ENCODE measurements around the gene BACE2.

The BACE2 gene

GRCh38 chr21:41317063-41317392 lies 149.1 kb downstream of the BACE2 start:
- in situ Hi-C loops (cut with HindIII; ENCODE audit: low sequenced_read_pairs), result no loop called here

GRCh38 chr21:41317458-41317857 lies 149.5 kb downstream of the BACE2 start:
- in situ Hi-C loops (cut with HindIII; ENCODE audit: low sequenced_read_pairs), result no loop called here

- in situ Hi-C loops (cut with HindIII; ENCODE audit: low sequenced_read_pairs), result no loop called here
Measured at GRCh38 chr21:41318218-41318617, 150.3 kb downstream of the BACE2 start.

GRCh38 chr21:41319273-41319672 lies 151.3 kb downstream of the BACE2 start:
- in situ Hi-C loops (cut with HindIII; ENCODE audit: low sequenced_read_pairs), result no loop called here

- in situ Hi-C loops (cut with HindIII; ENCODE audit: low sequenced_read_pairs), result no loop called here
Measured at GRCh38 chr21:41321211-41321907, 153.4 kb downstream of the BACE2 start.

GRCh38 chr21:41321908-41322495 lies 154.0 kb downstream of the BACE2 start:
- in situ Hi-C loops (cut with HindIII; ENCODE audit: low sequenced_read_pairs), result no loop called here

GRCh38 chr21:41322496-41323382 lies 154.8 kb downstream of the BACE2 start:
- in situ Hi-C loops (cut with HindIII; ENCODE audit: low sequenced_read_pairs), result no loop called here

GRCh38 chr21:41325138-41325912 lies 157.4 kb downstream of the BACE2 start:
- in situ Hi-C loops (cut with HindIII; ENCODE audit: low sequenced_read_pairs), result no loop called here

- in situ Hi-C loops (cut with HindIII; ENCODE audit: low sequenced_read_pairs), result no loop called here
Measured at GRCh38 chr21:41326414-41327080, 158.6 kb downstream of the BACE2 start.

GRCh38 chr21:41327753-41328152 lies 159.8 kb downstream of the BACE2 start:
- in situ Hi-C loops (cut with HindIII; ENCODE audit: low sequenced_read_pairs), result no loop called here

- in situ Hi-C loops (cut with HindIII; ENCODE audit: low sequenced_read_pairs), result no loop called here
Measured at GRCh38 chr21:41328660-41329607, 161.0 kb downstream of the BACE2 start.

Data from endothelial cell of hepatic sinusoid (primary cell).